Heart left ventricle (tissue), 16 donors: ENCODE measurements around the gene CRABP1. TPM values are rescaled to one million over a fixed set of nuclear protein-coding genes. Genes with fewer than 3 reads are reported as not detected.

Experiments used
- ATAC-seq, 4 donors: fragments of 200-7000 bp; cut with Tn5 transposase; one replicate each; pipeline ENCODE4 v1.9.1; 2020 to 2022; ENCODE audit warnings: moderate library complexity in 4 of 4, mild to moderate bottlenecking in 3 of 4, moderate number of reproducible peaks in 1 of 4
- DNase-seq, 5 donors: peaks; one replicate each; pipeline ENCODE4 v3.0.0-alpha.2; 2020
- H3K27ac ChIP-seq, 12 donors: fragments of 200-600 bp; sonication (generic) in 4 of 12; one replicate each; pipeline versions ENCODE4 v1.5.0 to v1.8.0; 2016 to 2022; ENCODE audit warnings: mild to moderate bottlenecking in 2 of 12
- H3K27me3 ChIP-seq, 9 donors: fragments of 200-600 bp; sonication (generic) in 2 of 9; one replicate each; pipeline versions ENCODE4 v1.5.1 to v1.8.0; 2016 to 2022; ENCODE audit warnings: mild to moderate bottlenecking in 3 of 9
- H3K36me3 ChIP-seq, 9 donors: fragments of 200-600 bp; sonication (generic) in 2 of 9; one replicate each; pipeline versions ENCODE4 v1.5.0 to v1.8.0; 2018 to 2022; ENCODE audit warnings: mild to moderate bottlenecking in 2 of 9
- H3K4me1 ChIP-seq, 12 donors: fragments of 200-600 bp; sonication (generic) in 4 of 12; one replicate each; pipeline versions ENCODE4 v1.5.0 to v1.8.0; 2016 to 2022; ENCODE audit warnings: mild to moderate bottlenecking in 3 of 12
- H3K4me3 ChIP-seq, 12 donors: fragments of 200-600 bp; sonication (generic) in 4 of 12; one replicate each; pipeline versions ENCODE4 v1.5.0 to v1.8.0; 2017 to 2022; ENCODE audit warnings: mild to moderate bottlenecking in 9 of 12, moderate library complexity in 4 of 12
- H3K9me3 ChIP-seq, 12 donors: fragments of 200-600 bp; sonication (generic) in 4 of 12; one replicate each; pipeline versions ENCODE4 v1.5.0 to v1.8.0; 2016 to 2022; ENCODE audit warnings: mild to moderate bottlenecking in 1 of 12
- CTCF ChIP-seq, 12 donors: fragments of 200-600 bp; sonication (generic) in 4 of 12; IDR thresholded peaks; one replicate each; pipeline versions ENCODE4 v1.5.0 to v1.8.0; 2018 to 2022; ENCODE audit warnings: antibody characterized with exemption in 12 of 12, mild to moderate bottlenecking in 5 of 12
- POLR2A ChIP-seq, 2 donors: fragments of 450-650 bp; IDR thresholded peaks; one replicate each; pipeline ENCODE4 v1.6.1; 2017; ENCODE audit warnings: antibody characterized with exemption in 2 of 2, mild to moderate bottlenecking in 2 of 2, moderate library complexity in 2 of 2
- WGBS, 4 donors: extraction: QIAGEN DNeasy Blood & Tissue Kit in 2 of 4; methylation state at CpG; one replicate each; pipeline versions ENCODE4 v1.1.5 to v1.1.7; 2013 to 2018; 5-methylcytosine and 5-hydroxymethylcytosine counted together
- intact Hi-C, 10 donors: fragments of 100-400 bp; cut with DNase I; formaldehyde crosslinking; loops; one replicate each; pipeline versions ENCODE4 v1.11.1 to v1.14.2; 2022
- polyA plus RNA-seq, 2 donors: library from polyadenylated mRNA; stranded (reverse); fragments of 200-250 nt; gene quantifications; one replicate each; pipeline ENCODE4 v1.2.3, GENCODE V29; 2013
- total RNA-seq, 9 donors: library from RNA; depleted of rRNA in 2 of 9; stranded (reverse); fragments of >200 nt in 2 of 9; fragmentation: NEBNext Ultra II Directional in 3 of 9; extraction: Animal tissue kit (Norgen Biotek cat#: 25700) in 3 of 9; gene quantifications; one replicate each; pipeline versions ENCODE4 v1.1.0 to v1.2.4, GENCODE V29; 2016 to 2023
- donor health status: ischemic (EF 13 %, LVEDD 7.1; RV severe dilation, severe dysfunction).
- donor health status: healthy with polysubstance abuse.
- donor health status: DM: no; HTN: yes; CAD: no.
- donor health status: DM: no; HTN: no; CAD: no.
- donor health status: ischemic (EF 25% LVEDD 6.9; RV normal size, moderate dysfunction).
- donor health status: ischemic (EF 25% LVEDD 5.7; RV mildly dilated, moderate dysfunction).
- donor health status: healthy.
- donor health status: DM: yes; HTN: yes; CAD: no.
- donor health status: ischemic (EF 35%, LVEDD 5.7; RV mildly dilated, moderate dysfunction).
- donor health status: nonischemic (EF 11% LVEDD 7.7; RV severe dilation, severe dysfunction).
- donor health status: DM: yes; HTN: yes; CAD: no.
- donor health status: PGD.
- donor health status: ischemic (EF 29% LVEDD 5.4; RV normal size, mild dysfunction).
- donor health status: nonischemic (EF 23%, LVEDD 6.1; RV moderate dilation, normal function).

Gene CRABP1
- total and polyA plus RNA-seq, 11 donors, result 0.46 TPM; not detected in 10

GRCh38 chr15:78389738-78390137, 49.6 kb downstream of the CRABP1 start:
- no peak for DNase-seq
- 84 to 93% (median 90%) methylated on average over 2 of the region's 2 CpGs for WGBS, 4 donors
- Histone ChIP-seq H3K36me3 (no peaks in the 10 kb centered on the region), H3K27me3 (peaks cover 0 to 39% (median 14%) of the 10 kb centered on the region in 9 donors), H3K9me3 (no peaks in the 10 kb centered on the region), H3K4me3 (no peak overlapping the region), H3K27ac (no peak overlapping the region), H3K4me1 (no peaks in the 10 kb centered on the region)
- intact Hi-C loops, result no loop called here
- TF ChIP-seq POLR2A (IDR thresholded peaks at IDR 0.05), result no peak
- TF ChIP-seq CTCF (IDR thresholded peaks at IDR 0.05), result no peak
- ATAC-seq, result no peak

- TF ChIP-seq POLR2A (IDR thresholded peaks at IDR 0.05), result no peak
- TF ChIP-seq CTCF (IDR thresholded peaks at IDR 0.05), result no peak
- intact Hi-C loops, result no loop called here
These were observed 50.1 kb downstream of the CRABP1 start for GRCh38 chr15:78390242-78390641.

GRCh38 chr15:78390826-78391225, 50.7 kb downstream of the CRABP1 start:
- TF ChIP-seq CTCF (IDR thresholded peaks at IDR 0.05) (no peak), POLR2A (IDR thresholded peaks at IDR 0.05) (no peak)
- Histone ChIP-seq H3K9me3 (no peaks in the 10 kb centered on the region), H3K27me3 (peaks cover 0 to 31% (median 6%) of the 10 kb centered on the region in 9 donors), H3K36me3 (no peaks in the 10 kb centered on the region), H3K27ac (no peak overlapping the region), H3K4me1 (no peaks in the 10 kb centered on the region), H3K4me3 (no peak overlapping the region)
- DNase-seq, result no peak
- intact Hi-C loops, result no loop called here
- no peak for ATAC-seq
- 89 to 94% (median 91%) methylated on average over 3 of the region's 3 CpGs for WGBS, 4 donors

More at GRCh38 chr15:78390242-78390641, 50.1 kb downstream of the CRABP1 start:
- Histone ChIP-seq H3K27ac (no peak overlapping the region), H3K27me3 (peaks cover 0 to 34% (median 12%) of the 10 kb centered on the region in 9 donors), H3K4me3 (no peak overlapping the region), H3K4me1 (no peaks in the 10 kb centered on the region), H3K9me3 (no peaks in the 10 kb centered on the region), H3K36me3 (no peaks in the 10 kb centered on the region)
- 74 to 89% (median 85%) methylated on average over 1 of the region's 1 CpG for WGBS, 4 donors
- ATAC-seq (no peak), DNase-seq (no peak)

GRCh38 chr15:78391781-78392180, 51.6 kb downstream of the CRABP1 start:
- 91 to 96% (median 93%) methylated on average over 3 of the region's 3 CpGs for WGBS, 4 donors

More at GRCh38 chr15:78391781-78392180, 51.6 kb downstream of the CRABP1 start:
- no peak for DNase-seq
- H3K27ac ChIP-seq, result no peak overlapping the region
- ATAC-seq, result no peak
- H3K9me3 ChIP-seq, result no peaks in the 10 kb centered on the region
- no peaks in the 10 kb centered on the region for H3K4me1 ChIP-seq
- no peaks in the 10 kb centered on the region for H3K36me3 ChIP-seq
- TF ChIP-seq CTCF (IDR thresholded peaks at IDR 0.05), result no peak
- no peak for TF ChIP-seq POLR2A (IDR thresholded peaks at IDR 0.05)
- H3K4me3 ChIP-seq, result no peak overlapping the region
- intact Hi-C loops, result no loop called here
- peaks cover 0 to 22% (median 0%) of the 10 kb centered on the region in 9 donors for H3K27me3 ChIP-seq
